HG03064 (cell line): ENCODE results near the gene EFHB.
"Not testable (repeated sequence)": the region's sequence is repeated elsewhere in the genome, so short reads cannot be mapped to it uniquely, and the experiment has no call there.

Experiments
- ATAC-seq: cut with Tn5 transposase; IDR thresholded peaks from one replicate; pipeline ENCODE4 v1.9.1; 2021; ENCODE audit warnings: low read depth; ENCODE audit not compliant: unreplicated experiment

EFHB gene

DNA sequence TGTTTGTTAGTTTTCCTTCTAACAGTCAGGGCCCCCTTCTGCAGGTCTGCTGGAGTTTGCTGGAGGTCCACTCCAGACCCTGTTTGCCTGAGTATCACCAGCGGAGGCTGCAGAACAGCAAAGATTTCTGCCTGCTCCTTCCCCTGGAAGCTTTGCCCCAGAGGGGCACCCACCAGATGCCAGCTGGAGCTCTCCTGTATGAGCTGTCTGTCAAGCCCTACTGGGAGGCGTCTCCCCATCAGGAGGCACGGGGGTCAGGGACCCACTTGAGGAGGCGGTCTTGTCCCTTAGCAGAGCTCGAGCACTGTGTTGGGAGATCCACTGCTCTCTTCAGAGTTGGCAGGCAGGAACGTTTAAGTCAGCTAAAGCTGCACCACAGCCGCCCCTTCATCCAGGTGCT lies 87.4 kb downstream of the EFHB start:
- ATAC-seq = not testable (repeated sequence)
